GM10248 (cell line): ENCODE data around the gene WNT8B.

Experiments used
- CTCF ChIA-PET: fragments of 300-600 bp; sonication (Branson Sonifier 250); formaldehyde crosslinking; extraction: SDS; loops from one replicate; lab custom pipeline; 2021; ENCODE audit warnings: antibody characterized with exemption; lab: Yijun Ruan, JAX
- POLR2A ChIA-PET: fragments of 350-650 bp; sonication (Branson Sonifier 250); formaldehyde crosslinking; extraction: SDS; loops from one replicate; lab custom pipeline; 2020; ENCODE audit warnings: antibody characterized with exemption; lab: Yijun Ruan, JAX
- DNase-seq: peaks from one replicate; pipeline ENCODE4 v3.0.0; 2012; ENCODE audit errors: extremely low spot score
- CTCF ChIP-seq: IDR thresholded peaks from 2 replicates; pipeline ENCODE4 v1.5.1; 2012; ENCODE audit warnings: mild to moderate bottlenecking, low read depth; ENCODE audit errors: extremely low read depth, missing control alignments, control extremely low read depth

WNT8B gene

GRCh38 chr10:100519311-100520051, 56.7 kb downstream of the WNT8B start, which contains the start of gene SEC31B:
Gene SEC31B, minus strand, starts transcription at chr10:100519861. Its CDS starts 2,909 bp downstream, at chr10:100516952.
- POLR2A ChIA-PET: no interaction called here
- peak; percentile 2 for TF ChIP-seq CTCF

GRCh38 chr10:100520811-100521210, 58.0 kb downstream of the WNT8B start:
- TF ChIP-seq CTCF: no peak
- no peak for DNase-seq
- ChIA-PET CTCF (interaction anchor here (1.1 to 6.1 kb wide), 7 partner anchors 13 to 89 kb away, joined by 3 to 54 read pairs (median 4); partner anchors contain the start of gene HIF1AN), POLR2A (no interaction called here)

More at GRCh38 chr10:100519311-100520051, 56.7 kb downstream of the WNT8B start, which contains the start of gene SEC31B:
- DNase-seq: no peak
- CTCF ChIA-PET: interaction anchor here (0.6 to 6.1 kb wide), 37 partner anchors 8 to 674 kb away, joined by 3 to 54 read pairs (median 4); partner anchors contain the start of gene HIF1AN

GRCh38 chr10:100522107-100522801, 59.4 kb downstream of the WNT8B start:
- no peak for DNase-seq
- no peak for TF ChIP-seq CTCF
- POLR2A ChIA-PET: interaction anchor here (0.6 kb wide), 1 partner anchor 26 kb away, joined by 4 read pairs; no protein-coding TSS in a partner anchor
- CTCF ChIA-PET: interaction anchor here (0.7 to 6.1 kb wide), 5 partner anchors 13 to 89 kb away, joined by 3 to 26 read pairs (median 5); partner anchors contain the start of gene HIF1AN

- no peak for TF ChIP-seq CTCF
- ChIA-PET POLR2A (no interaction called here), CTCF (interaction anchor here (1.2 to 6.1 kb wide), 4 partner anchors 11 to 89 kb away, joined by 3 to 26 read pairs (median 5); partner anchors contain the start of gene HIF1AN)
- DNase-seq: no peak
Measured at GRCh38 chr10:100522945-100523344, 60.1 kb downstream of the WNT8B start.

GRCh38 chr10:100524206-100524605, 61.4 kb downstream of the WNT8B start:
- ChIA-PET POLR2A (no interaction called here), CTCF (interaction anchor here (1.1 to 6.1 kb wide), 3 partner anchors 12 to 42 kb away, joined by 3 to 26 read pairs (median 14); partner anchors contain the start of gene HIF1AN)
- DNase-seq: no peak
- TF ChIP-seq CTCF: no peak

GRCh38 chr10:100524638-100525037, 61.8 kb downstream of the WNT8B start:
- ChIA-PET POLR2A (no interaction called here), CTCF (interaction anchor here (1.0 to 6.1 kb wide), 5 partner anchors 12 to 43 kb away, joined by 3 to 26 read pairs (median 4); partner anchors contain the start of gene HIF1AN)
- no peak for TF ChIP-seq CTCF
- DNase-seq: no peak
